Kidney epithelial cell (primary cell): ENCODE data around the gene METTL16. TPM values are rescaled to one million over a fixed set of nuclear protein-coding genes. Genes with fewer than 3 reads are reported as not detected.
A peak's percentile ranks its signal among the peaks of the same experiment; 100 is the strongest.

Source experiments
- DNase-seq: peaks from one replicate; pipeline ENCODE4 v3.0.0-alpha.2; 2010; ENCODE audit warnings: low read depth
- H3K27me3 ChIP-seq: 2 replicates; pipeline ENCODE4 v1.6.0; 2011; ENCODE audit warnings: low read length; ENCODE audit not compliant: control insufficient read depth, insufficient read depth
- H3K36me3 ChIP-seq: 2 replicates; pipeline ENCODE4 v1.5.1; 2011; ENCODE audit warnings: low read length; ENCODE audit not compliant: control insufficient read depth, insufficient read depth
- H3K4me3 ChIP-seq: 2 replicates; pipeline ENCODE4 v1.5.1; 2011; ENCODE audit warnings: low read depth, mild to moderate bottlenecking, control low read depth, low read length
- CTCF ChIP-seq: IDR thresholded peaks from 2 replicates; pipeline ENCODE4 v1.5.1; 2011; ENCODE audit warnings: mild to moderate bottlenecking, moderate library complexity, low read length, control low read depth, inconsistent platforms; ENCODE audit not compliant: insufficient read depth, poor library complexity, severe bottlenecking
- total RNA-seq: library from RNA; depleted of rRNA; stranded (reverse); fragments of >200 nt; gene quantifications from 2 replicates; pipeline ENCODE4 v1.2.3, GENCODE V29; 2015

The METTL16 gene
- total RNA-seq, 1 donor from 2014 or later: 32.4 TPM

- DNase-seq: no peak
- no peaks in the 10 kb centered on the region for H3K27me3 ChIP-seq
- no peaks in the 10 kb centered on the region for H3K36me3 ChIP-seq
These were observed 37.3 kb downstream of the METTL16 start for GRCh38 chr17:2474371-2474770.

GRCh38 chr17:2468270-2468669 lies 43.4 kb downstream of the METTL16 start:
- no peak for TF ChIP-seq CTCF
- no peaks in the 10 kb centered on the region for H3K36me3 ChIP-seq
- H3K27me3 ChIP-seq: no peaks in the 10 kb centered on the region
- DNase-seq: peak; percentile 55
- H3K4me3 ChIP-seq: no peak overlapping the region

More at GRCh38 chr17:2474371-2474770, 37.3 kb downstream of the METTL16 start:
- H3K4me3 ChIP-seq: no peak overlapping the region
- no peak for TF ChIP-seq CTCF

GRCh38 chr17:2466931-2467330 lies 44.8 kb downstream of the METTL16 start:
- no peaks in the 10 kb centered on the region for H3K27me3 ChIP-seq
- DNase-seq: peak; percentile 45
- H3K4me3 ChIP-seq: no peak overlapping the region
- H3K36me3 ChIP-seq: no peaks in the 10 kb centered on the region
- TF ChIP-seq CTCF: no peak

- TF ChIP-seq CTCF: no peak
- Histone ChIP-seq H3K27me3 (no peaks in the 10 kb centered on the region), H3K4me3 (no peak overlapping the region), H3K36me3 (no peaks in the 10 kb centered on the region)
- DNase-seq: no peak
These were observed 49.2 kb downstream of the METTL16 start for GRCh38 chr17:2462481-2462880.

- Histone ChIP-seq H3K27me3 (no peaks in the 10 kb centered on the region), H3K4me3 (no peak overlapping the region), H3K36me3 (no peaks in the 10 kb centered on the region)
- no peak for DNase-seq
- TF ChIP-seq CTCF: no peak
These were observed 51.8 kb downstream of the METTL16 start for GRCh38 chr17:2459917-2460271.

- TF ChIP-seq CTCF: no peak
- H3K27me3 ChIP-seq: no peaks in the 10 kb centered on the region
- H3K36me3 ChIP-seq: no peaks in the 10 kb centered on the region
- no peak for DNase-seq
- H3K4me3 ChIP-seq: no peak overlapping the region
These were observed 53.8 kb downstream of the METTL16 start for GRCh38 chr17:2457913-2458312.
